ENCODE data around the gene THOC6.
A peak's percentile ranks its signal among the peaks of the same experiment; 100 is the strongest.
"Not testable (repeated sequence)": the region's sequence is repeated elsewhere in the genome, so short reads cannot be mapped to it uniquely, and the experiment has no call there.

THOC6 gene

GRCh38 chr16:3035289-3035971 lies 11.6 kb downstream of the THOC6 start:
- no peak for DNase-seq

- no peak for DNase-seq
Measured at GRCh38 chr16:3035972-3036725, 12.3 kb downstream of the THOC6 start.

GRCh38 chr16:3036726-3037315 lies 13.0 kb downstream of the THOC6 start, which contains the start of gene BICDL2:
BICDL2 (minus strand) TSS chr16:3036944; CDS start chr16:3035496, 1,448 bp downstream.
- DNase-seq, result no peak

- peak; percentile 39 for DNase-seq
Measured at GRCh38 chr16:3038256-3038655, 14.4 kb downstream of the THOC6 start.

- DNase-seq, result no peak
Measured at GRCh38 chr16:3038896-3039295, 15.1 kb downstream of the THOC6 start.

- no peak for DNase-seq
Measured at GRCh38 chr16:3042376-3042775, 18.5 kb downstream of the THOC6 start.

- no peak for DNase-seq
Measured at GRCh38 chr16:3044708-3045107, 20.9 kb downstream of the THOC6 start.

- DNase-seq, result no peak
Measured at GRCh38 chr16:3045758-3046640, 22.2 kb downstream of the THOC6 start, which contains the start of gene MMP25. MMP25 (plus strand) TSS chr16:3046561; CDS start chr16:3046918, 357 bp downstream.

GRCh38 chr16:3046641-3047386 lies 23.0 kb downstream of the THOC6 start:
- no peak for DNase-seq

- DNase-seq, result no peak
Measured at GRCh38 chr16:3047387-3047720, 23.5 kb downstream of the THOC6 start.

- no peak for DNase-seq
Measured at GRCh38 chr16:3049921-3050481, 26.2 kb downstream of the THOC6 start.

- DNase-seq, result no peak
Measured at GRCh38 chr16:3050487-3050886, 26.7 kb downstream of the THOC6 start.

- no peak for DNase-seq
Measured at GRCh38 chr16:3051009-3051408, 27.2 kb downstream of the THOC6 start.

- DNase-seq, result no peak
Measured at GRCh38 chr16:3051494-3051893, 27.7 kb downstream of the THOC6 start.

- DNase-seq, result not testable (repeated sequence)
Measured at GRCh38 chr16:3052571-3053329, 28.9 kb downstream of the THOC6 start.

- not testable (repeated sequence) for DNase-seq
Measured at GRCh38 chr16:3053330-3053710, 29.5 kb downstream of the THOC6 start.

GRCh38 chr16:3054965-3055733 lies 31.3 kb downstream of the THOC6 start:
- DNase-seq, result no peak

- not testable (repeated sequence) for DNase-seq
Measured at GRCh38 chr16:3055734-3056115, 31.9 kb downstream of the THOC6 start.

GRCh38 chr16:3056336-3057180 lies 32.7 kb downstream of the THOC6 start:
- DNase-seq, result no peak

Data from DMS79 (cell line).